Keratinocyte (primary cell): ENCODE results near the gene KMT2C.
"Not testable (repeated sequence)": the region's sequence is repeated elsewhere in the genome, so short reads cannot be mapped to it uniquely, and the experiment has no call there.

ENCODE experiments used
- EZH2 ChIP-seq: IDR thresholded peaks from one replicate; pipeline ENCODE4 v1.6.1; 2012; ENCODE audit warnings: inconsistent platforms, mild to moderate bottlenecking, low read length, moderate library complexity
- TF ChIP-seq, protein P1 (sequence below), 3 experiments: IDR thresholded peaks in 1 of 3; conservative IDR thresholded peaks in 1 of 3; optimal IDR thresholded peaks in 1 of 3; 2 replicates in 2 of 3; 3 replicates in 1 of 3; pipeline versions ENCODE3 to v1.5.1; 2011; ENCODE audit warnings: low read length in 3 of 3, mild to moderate bottlenecking in 3 of 3, moderate library complexity in 2 of 3, control low read depth in 1 of 3, inconsistent platforms in 1 of 3; ENCODE audit not compliant: insufficient read depth in 2 of 3; ENCODE audit errors: extremely low read depth in 1 of 3

DNA sequence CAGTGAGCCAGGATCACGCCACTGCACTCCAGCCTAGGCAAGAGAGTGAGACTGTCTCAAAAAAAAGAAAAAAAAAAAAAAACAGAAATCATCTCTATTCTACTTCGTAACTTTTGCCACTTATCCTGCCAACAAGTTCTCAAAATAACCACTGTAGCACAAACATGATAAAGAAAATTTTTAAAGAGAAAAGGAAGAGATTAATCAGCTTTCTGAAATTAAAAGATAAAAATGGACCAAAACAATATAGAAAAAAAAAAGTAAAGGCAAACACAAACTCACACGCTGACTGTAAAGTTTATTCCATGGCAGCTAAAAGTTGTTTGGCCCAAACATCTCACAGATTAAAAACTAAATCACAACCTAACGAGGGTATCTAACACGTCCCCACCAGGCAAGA, 5.7 kb downstream of the KMT2C start:
- TF ChIP-seq, protein P1, sequence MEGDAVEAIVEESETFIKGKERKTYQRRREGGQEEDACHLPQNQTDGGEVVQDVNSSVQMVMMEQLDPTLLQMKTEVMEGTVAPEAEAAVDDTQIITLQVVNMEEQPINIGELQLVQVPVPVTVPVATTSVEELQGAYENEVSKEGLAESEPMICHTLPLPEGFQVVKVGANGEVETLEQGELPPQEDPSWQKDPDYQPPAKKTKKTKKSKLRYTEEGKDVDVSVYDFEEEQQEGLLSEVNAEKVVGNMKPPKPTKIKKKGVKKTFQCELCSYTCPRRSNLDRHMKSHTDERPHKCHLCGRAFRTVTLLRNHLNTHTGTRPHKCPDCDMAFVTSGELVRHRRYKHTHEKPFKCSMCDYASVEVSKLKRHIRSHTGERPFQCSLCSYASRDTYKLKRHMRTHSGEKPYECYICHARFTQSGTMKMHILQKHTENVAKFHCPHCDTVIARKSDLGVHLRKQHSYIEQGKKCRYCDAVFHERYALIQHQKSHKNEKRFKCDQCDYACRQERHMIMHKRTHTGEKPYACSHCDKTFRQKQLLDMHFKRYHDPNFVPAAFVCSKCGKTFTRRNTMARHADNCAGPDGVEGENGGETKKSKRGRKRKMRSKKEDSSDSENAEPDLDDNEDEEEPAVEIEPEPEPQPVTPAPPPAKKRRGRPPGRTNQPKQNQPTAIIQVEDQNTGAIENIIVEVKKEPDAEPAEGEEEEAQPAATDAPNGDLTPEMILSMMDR (optimal IDR thresholded peaks at IDR 0.05 in 1 of 3, IDR thresholded peaks at IDR 0.05 in 1 of 3, conservative IDR thresholded peaks at IDR 0.05 in 1 of 3; ENCODE audit: extremely low read depth in 1 of 3, insufficient read depth in 2 of 3, low read length in 3 of 3), result not testable (repeated sequence)
- not testable (repeated sequence) for TF ChIP-seq EZH2
